HS-27A (cell line): Measurements from ENCODE around the gene RBPMS2.

Experiments used
- DNase-seq: peaks from one replicate; pipeline ENCODE4 v3.0.0-alpha.2; 2012; ENCODE audit warnings: low read depth, missing footprints

Gene RBPMS2

DNA sequence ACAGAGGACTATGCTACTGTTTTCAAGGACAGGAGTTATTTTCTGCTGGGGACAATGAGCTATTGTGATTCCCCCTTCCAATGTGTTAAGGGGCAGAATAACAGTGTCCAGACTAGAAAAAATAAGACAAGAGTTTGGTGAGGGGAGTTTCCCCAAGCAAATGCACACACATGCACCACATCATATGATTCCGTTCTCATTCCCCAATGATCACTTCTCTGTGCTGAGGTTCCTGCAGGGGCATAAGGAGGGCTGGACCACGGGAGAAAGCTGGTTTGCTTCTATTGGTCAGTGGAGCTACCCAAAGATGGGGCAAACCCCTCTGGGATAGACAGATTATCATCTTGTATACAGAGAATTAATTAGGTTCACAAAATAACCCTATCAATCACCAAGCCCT, 80.6 kb downstream of the RBPMS2 start:
- DNase-seq = no peak

DNA sequence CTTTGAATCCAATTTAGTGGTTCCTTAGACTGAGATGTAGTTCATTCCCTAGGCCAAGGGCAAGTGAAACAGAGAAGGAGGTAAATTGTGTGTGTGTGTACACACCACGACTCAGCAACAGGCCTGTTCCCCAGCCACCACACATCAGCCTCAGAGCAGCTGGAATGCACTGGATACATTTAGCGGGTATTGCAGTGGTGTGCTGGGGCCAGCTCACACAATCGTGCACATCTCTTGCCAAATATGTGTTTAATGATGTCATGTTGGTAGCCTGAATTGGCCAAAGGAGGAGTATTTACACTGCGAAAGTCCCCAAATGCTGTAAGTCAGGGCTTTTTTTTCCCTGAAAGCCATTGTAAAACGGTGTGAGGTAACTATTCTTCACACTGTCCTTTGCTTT, 82.3 kb downstream of the RBPMS2 start:
- DNase-seq = no peak

DNA sequence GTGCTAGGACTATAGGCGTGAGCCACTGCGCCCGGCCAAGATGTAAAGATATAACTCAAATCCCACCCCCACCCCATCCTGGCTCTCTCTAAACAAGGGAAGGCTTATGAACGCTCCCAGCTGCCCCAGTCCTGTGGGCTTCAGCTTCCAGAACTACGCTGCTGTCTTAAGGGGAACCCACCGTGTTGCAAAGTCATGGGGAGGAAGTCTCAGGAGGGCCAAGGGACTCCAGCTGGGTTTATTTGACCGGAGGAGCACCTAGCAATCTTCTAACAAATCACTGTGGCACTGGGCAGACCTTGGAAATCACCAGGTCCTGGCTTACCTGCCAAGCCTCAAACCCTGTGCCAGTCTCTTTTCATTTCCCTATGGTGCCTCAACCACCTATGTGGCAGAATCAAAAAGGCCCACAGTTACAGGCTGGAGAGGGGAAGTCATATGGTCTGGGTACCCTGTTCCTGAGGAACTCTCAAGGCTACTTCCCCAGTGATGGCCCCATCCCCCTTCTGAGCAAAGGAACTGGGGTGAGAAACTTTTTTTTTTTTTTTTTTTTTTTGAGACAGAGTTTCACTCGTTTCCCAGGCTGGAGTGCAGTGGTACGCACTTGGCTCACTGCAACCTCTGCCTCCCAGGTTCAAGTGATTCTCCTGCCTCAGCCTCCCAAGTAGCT, 83.4 kb downstream of the RBPMS2 start:
- DNase-seq = no peak

DNA sequence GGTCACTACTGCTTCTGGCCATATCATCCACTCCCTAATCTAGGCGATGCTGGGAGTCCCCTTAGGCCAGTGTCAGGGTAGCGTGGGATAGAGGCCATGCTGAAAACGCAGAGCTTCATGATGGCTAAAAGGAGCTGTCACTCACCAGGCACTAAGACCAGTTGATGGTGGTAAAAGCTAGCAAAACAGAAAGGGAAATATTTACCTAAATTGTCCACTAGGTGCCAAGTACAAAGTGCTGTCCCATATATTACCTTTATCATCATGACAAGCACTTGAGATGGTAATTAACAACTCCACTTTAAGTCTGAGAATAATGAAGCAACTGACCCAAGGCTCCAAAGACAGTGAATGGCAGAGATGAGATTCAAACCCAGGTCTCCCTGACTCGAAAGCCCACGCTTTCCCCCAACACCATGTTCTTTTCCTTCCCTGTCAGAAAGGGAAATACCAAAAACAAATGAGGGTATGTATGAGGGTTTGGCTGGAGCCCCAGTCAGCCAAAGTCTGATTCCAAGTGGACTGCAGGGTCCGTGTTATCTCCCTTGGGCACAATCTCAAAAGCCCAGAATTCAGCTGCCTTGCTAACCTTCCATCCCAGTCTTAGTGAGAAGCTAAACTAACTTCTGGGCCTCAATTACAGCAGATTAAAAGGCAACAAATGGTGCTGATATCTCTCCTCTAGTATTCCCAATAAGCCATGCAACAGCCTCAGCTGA, 84.7 kb downstream of the RBPMS2 start:
- no peak for DNase-seq

DNA sequence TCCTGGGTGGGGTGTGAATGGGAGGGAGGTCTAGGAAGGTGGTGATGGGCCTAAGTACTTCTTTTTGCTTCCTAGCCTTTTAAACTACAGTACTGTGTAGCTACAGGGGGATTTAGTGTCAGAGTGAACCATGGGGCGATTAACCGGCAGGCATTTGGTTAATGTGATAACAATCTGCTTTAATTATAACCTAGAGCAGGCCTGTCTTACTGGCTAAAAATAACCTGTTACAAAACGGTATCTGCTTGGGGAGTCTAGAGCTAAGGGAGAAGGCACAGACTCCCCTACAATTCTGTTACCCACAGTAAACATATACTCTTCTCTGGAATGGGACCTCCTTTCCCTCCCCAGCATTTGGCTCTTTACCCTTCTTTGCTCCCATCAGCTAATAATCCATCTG, 85.4 kb downstream of the RBPMS2 start:
- no peak for DNase-seq
